ENCODE results near the gene GPR35. TPM values are rescaled to one million over a fixed set of nuclear protein-coding genes. Genes with fewer than 3 reads are reported as not detected.

The GPR35 gene
- total and polyA plus RNA-seq, 10 of the 15 experiments (the other 5 are each of a cell fraction or from before 2014, with no cell fraction given) = 0.14 to 1.6 (median 0.75) TPM; not detected in 3

DNA sequence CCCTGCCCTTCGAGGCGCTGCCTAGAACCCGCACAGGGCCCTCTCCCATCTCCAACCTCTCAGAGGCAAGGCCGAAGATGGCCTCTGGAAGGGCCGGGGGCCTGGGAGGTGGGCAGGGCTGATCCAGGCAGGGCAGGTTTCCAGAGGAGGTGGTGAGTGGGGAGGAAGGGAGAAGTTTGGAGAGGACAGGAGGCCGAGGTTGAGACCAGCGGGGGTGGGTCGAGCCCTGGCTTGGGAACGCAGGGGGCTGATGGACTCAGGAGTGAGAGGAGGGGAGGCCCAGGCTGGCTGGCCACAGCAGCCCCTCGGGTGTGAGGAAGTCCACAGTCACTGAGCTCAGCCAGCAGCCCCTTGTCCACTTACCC is 28.2 kb upstream of the GPR35 start:
- no peak overlapping the region for H3K27ac ChIP-seq (ENCODE audit: control insufficient read depth, insufficient read depth)
- in situ Hi-C loops (cut with MboI) = no loop called here
- no peak for FAIRE-seq

DNA sequence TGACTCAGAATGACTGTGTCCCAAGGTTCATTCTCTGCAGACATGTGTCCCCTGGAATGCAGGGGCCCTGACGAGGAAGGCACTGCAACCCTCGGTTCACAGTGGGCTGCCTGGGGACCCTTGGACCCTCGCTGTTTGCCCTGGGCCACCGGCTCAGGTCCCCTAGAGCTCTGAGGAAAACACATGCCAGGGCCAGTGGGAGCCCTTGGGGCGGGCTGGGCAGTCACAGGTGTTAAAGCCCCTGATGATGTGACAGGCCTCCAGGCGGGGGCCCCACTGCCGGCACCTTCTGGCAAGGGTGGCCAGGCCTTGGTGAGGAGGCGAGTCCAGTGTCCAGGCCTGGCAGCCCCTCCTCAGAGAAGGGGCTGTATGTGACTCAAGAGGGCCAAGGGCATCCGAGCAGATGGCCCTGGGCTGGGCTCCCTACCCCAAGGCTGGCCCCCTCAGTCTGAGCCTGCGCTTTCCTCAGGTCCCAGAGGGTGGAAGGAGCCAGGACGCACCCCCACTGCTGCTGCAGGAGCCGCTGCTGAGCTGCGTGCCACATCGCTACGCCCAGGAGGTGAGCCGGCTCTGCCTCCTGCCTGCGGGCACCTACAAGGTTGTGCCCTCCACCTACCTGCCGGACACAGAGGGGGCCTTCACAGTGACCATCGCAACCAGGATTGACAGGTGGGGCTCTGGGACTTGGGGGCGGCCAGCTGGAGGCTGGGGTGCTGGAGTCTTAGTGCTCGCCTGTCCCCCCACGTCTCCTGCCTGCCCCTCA is 27.7 kb upstream of the GPR35 start:
- ChIA-PET POLR2A (no interaction called here), RAD21 (ENCODE audit: unreplicated experiment) (no interaction called here), SMC1A (ENCODE audit: uncharacterized antibody, unreplicated experiment) (no interaction called here), CTCF (no interaction called here)
- Histone ChIP-seq H3K27me3 (replicated peaks in 1 of 2; ENCODE audit: control insufficient read depth in 2 of 2, insufficient read depth in 2 of 2, low read length in 1 of 2) (no peaks in the 10 kb centered on the region), H3K9ac (ENCODE audit: control insufficient read depth, insufficient read depth, low read length) (no peak overlapping the region), H4K20me1 (ENCODE audit: control insufficient read depth, insufficient read depth) (no peaks in the 10 kb centered on the region), H3K9me3 (replicated peaks; ENCODE audit: control insufficient read depth, insufficient read depth, low read length) (no peaks in the 10 kb centered on the region), H3K27ac (ENCODE audit: control insufficient read depth, insufficient read depth) (no peak overlapping the region), H3K79me2 (ENCODE audit: control insufficient read depth, insufficient read depth, low read length) (no peaks in the 10 kb centered on the region), H3K4me3 (no peak overlapping the region), H3K4me2 (ENCODE audit: control insufficient read depth, insufficient read depth) (no peak overlapping the region), H3K4me1 (ENCODE audit: control insufficient read depth, insufficient read depth, low read length) (no peaks in the 10 kb centered on the region; the same call in 1 of the 2 replicates), H3K36me3 (ENCODE audit: control insufficient read depth in 2 of 2, insufficient read depth in 2 of 2, low read length in 1 of 2) (peaks cover 0 to 22% of the 10 kb centered on the region in 2 experiments; a peak in 3 of 4 replicates), H2AFZ (ENCODE audit: control insufficient read depth, low read depth, low read length) (no peak overlapping the region)
- WGBS (ENCODE audit: insufficient coverage, insufficient replicate concordance, low lambda C conversion rate, missing lambda C conversion rate) = 90% methylated on average over 19 of the region's 22 CpGs
- TF ChIP-seq NFYB (IDR thresholded peaks at IDR 0.05; ENCODE audit: insufficient read depth, low read depth, low read length) (no peak), POLR2A (IDR thresholded peaks at IDR 0.05; ENCODE audit: low read depth, low read length) (0 out of 2 replicates have a peak, but pooled peaks have one; percentile 6)
- FAIRE-seq (no peak), DNase-seq (ENCODE audit: low read depth, low spot score) (no peak), ATAC-seq (no peak)
- BruUV-seq (replicated peaks) = no TSS peak
- intact Hi-C loops (cut with micrococcal nuclease; ENCODE audit: unreplicated experiment) (no loop called here), in situ Hi-C loops (cut with MboI) (no loop called here)

More for the DNA sequence above, 28.2 kb upstream of the GPR35 start:
- H3K9me3 ChIP-seq (replicated peaks; ENCODE audit: control insufficient read depth, insufficient read depth, low read length) = no peaks in the 10 kb centered on the region
- H3K79me2 ChIP-seq (ENCODE audit: control insufficient read depth, insufficient read depth, low read length) = no peaks in the 10 kb centered on the region
- H3K36me3 ChIP-seq (ENCODE audit: control insufficient read depth in 2 of 2, insufficient read depth in 2 of 2, low read length in 1 of 2) = peaks cover 0 to 24% of the 10 kb centered on the region in 2 experiments; a peak in 3 of 4 replicates
- peak; percentile 22; the same call in 1 of the 2 replicates for TF ChIP-seq POLR2A (IDR thresholded peaks at IDR 0.05; ENCODE audit: low read depth, low read length)
- TF ChIP-seq TARDBP (IDR thresholded peaks at IDR 0.05; ENCODE audit: borderline replicate concordance) = no peak
- TF ChIP-seq GATAD2B (conservative IDR thresholded peaks at IDR 0.05; ENCODE audit: low read depth) = no peak
- SMC1A ChIA-PET (ENCODE audit: uncharacterized antibody, unreplicated experiment) = no interaction called here
- H3K27me3 ChIP-seq (replicated peaks in 1 of 2; ENCODE audit: control insufficient read depth in 2 of 2, insufficient read depth in 2 of 2, low read length in 1 of 2) = no peaks in the 10 kb centered on the region
- no peak overlapping the region for H2AFZ ChIP-seq (ENCODE audit: control insufficient read depth, low read depth, low read length)
- H3K4me1 ChIP-seq (ENCODE audit: control insufficient read depth, insufficient read depth, low read length) = no peaks in the 10 kb centered on the region; the same call in 1 of the 2 replicates
- POLR2A ChIA-PET = no interaction called here
- BruUV-seq (replicated peaks) = no TSS peak
- WGBS (ENCODE audit: insufficient coverage, insufficient replicate concordance, low lambda C conversion rate, missing lambda C conversion rate) = 79% methylated on average over 10 of the region's 10 CpGs
- RAD21 ChIA-PET (ENCODE audit: unreplicated experiment) = no interaction called here
- intact Hi-C loops (cut with micrococcal nuclease; ENCODE audit: unreplicated experiment) = no loop called here
- H4K20me1 ChIP-seq (ENCODE audit: control insufficient read depth, insufficient read depth) = no peaks in the 10 kb centered on the region
- CTCF ChIA-PET = no interaction called here
- ATAC-seq (no peak), DNase-seq (ENCODE audit: low read depth, low spot score) (no peak)
- H3K4me2 ChIP-seq (ENCODE audit: control insufficient read depth, insufficient read depth) = no peak overlapping the region
- H3K9ac ChIP-seq (ENCODE audit: control insufficient read depth, insufficient read depth, low read length) = no peak overlapping the region
- no peak overlapping the region for H3K4me3 ChIP-seq

Data from GM12878 (cell line).